ENCODE results near the gene MUSTN1. TPM values are rescaled to one million over a fixed set of nuclear protein-coding genes. Genes with fewer than 3 reads are reported as not detected.

The MUSTN1 gene
- total and polyA plus RNA-seq, 2 of the 13 experiments (the other 11 are each of a cell fraction or from before 2014, with no cell fraction given), result 0.84 to 1.4 TPM

GRCh38 chr3:52795298-52795900, 39.4 kb downstream of the MUSTN1 start (continued):
- TF ChIP-seq SNAPC4 (CRISPR knock-in tag; IDR thresholded peaks at IDR 0.05) (no peak; the same call in 1 of the 2 replicates), TBL1XR1 (IDR thresholded peaks at IDR 0.05; ENCODE audit: borderline replicate concordance, low read length, partially characterized antibody) (peak; percentile 92), ZNF335 (CRISPR knock-in tag; IDR thresholded peaks at IDR 0.05) (peak; percentile 72), ZNF138 (CRISPR knock-in tag; IDR thresholded peaks at IDR 0.05; ENCODE audit: low read depth) (no peak), ZNF367 (CRISPR knock-in tag; IDR thresholded peaks at IDR 0.05; ENCODE audit: borderline replicate concordance) (no peak), ISX (CRISPR knock-in tag; conservative IDR thresholded peaks at IDR 0.05) (no peak), ZGPAT (CRISPR knock-in tag; IDR thresholded peaks at IDR 0.05) (peak; percentile 65), SOX5 (CRISPR knock-in tag; IDR thresholded peaks at IDR 0.05; ENCODE audit: borderline replicate concordance) (peak; percentile 78; the same call in 1 of the 2 replicates), YEATS4 (CRISPR knock-in tag; IDR thresholded peaks at IDR 0.05; ENCODE audit: borderline replicate concordance) (peak; percentile 44; the same call in 1 of the 2 replicates), HIVEP1 (CRISPR knock-in tag; IDR thresholded peaks at IDR 0.05) (no peak; the same call in 1 of the 2 replicates), TCF12 (IDR thresholded peaks at IDR 0.05) (no peak), TCF12 (CRISPR knock-in tag; IDR thresholded peaks at IDR 0.05) (no peak; the same call in 1 of the 2 replicates), DBP (CRISPR knock-in tag; IDR thresholded peaks at IDR 0.05; ENCODE audit: not compliant biosample characterization) (no peak), GMEB1 (CRISPR knock-in tag; IDR thresholded peaks at IDR 0.05; ENCODE audit: borderline replicate concordance) (peak; percentile 35; the same call in 1 of the 2 replicates), MIER2 (CRISPR knock-in tag; IDR thresholded peaks at IDR 0.05) (peak; percentile 47; the same call in 1 of the 2 replicates), TRAFD1 (CRISPR knock-in tag; IDR thresholded peaks at IDR 0.05; ENCODE audit: borderline replicate concordance) (no peak), ZNF382 (CRISPR knock-in tag; IDR thresholded peaks at IDR 0.05; ENCODE audit: borderline replicate concordance) (no peak)
